Caco-2 (cell line): ENCODE results near the gene ARHGAP31. TPM values are rescaled to one million over a fixed set of nuclear protein-coding genes. Genes with fewer than 3 reads are reported as not detected.

Source experiments
- BruUV-seq: library from RNA; stranded (reverse); fragments of 400-500 nt; replicated peaks from 2 replicates; lab custom pipeline; 2021; lab: Mats Ljungman, UMichigan
- CTCF ChIA-PET: fragments of 300-600 bp; sonication (Branson Sonifier 250); formaldehyde crosslinking; loops from one replicate; lab custom pipeline; 2022; ENCODE audit warnings: antibody characterized with exemption; lab: Charles Lee
- POLR2A ChIA-PET: fragments of 300-600 bp; sonication (Branson Sonifier 250); formaldehyde crosslinking; loops from one replicate; lab custom pipeline; 2022; ENCODE audit warnings: antibody characterized with exemption; lab: Charles Lee
- DNase-seq, 2 experiments: peaks; one replicate each; pipeline versions ENCODE4 v3.0.0 to v3.0.0-alpha.2; 2020 to 2022
- H3K27me3 ChIP-seq: replicated peaks from 2 replicates; pipeline ENCODE4 v1.6.0; 2011; ENCODE audit warnings: low read length; ENCODE audit not compliant: control insufficient read depth, insufficient read depth
- H3K36me3 ChIP-seq: 2 replicates; pipeline ENCODE4 v1.5.1; 2011; ENCODE audit warnings: low read length; ENCODE audit not compliant: control insufficient read depth, insufficient read depth
- H3K4me1 ChIP-seq: fragments of 250-450 bp; sonication (Bioruptor Pico); 2 replicates; pipeline ENCODE4 v1.5.1; 2020; ENCODE audit warnings: mild to moderate bottlenecking
- H3K4me3 ChIP-seq: 2 replicates; pipeline ENCODE4 v1.5.1; 2011; ENCODE audit warnings: low read depth, mild to moderate bottlenecking, control low read depth, low read length
- H3K9me3 ChIP-seq: fragments of 250-450 bp; sonication (Bioruptor Pico); 2 replicates; pipeline ENCODE4 v1.5.1; 2020; ENCODE audit warnings: mild to moderate bottlenecking, moderate library complexity
- H3K27ac Mint-ChIP-seq: one replicate; pipeline ENCODE4 v1.8.0; 2022; ENCODE audit warnings: mixed read lengths; ENCODE audit not compliant: unreplicated experiment
- H3K27me3 Mint-ChIP-seq: one replicate; pipeline ENCODE4 v1.8.0; 2022; ENCODE audit warnings: mixed read lengths; ENCODE audit not compliant: insufficient read depth, unreplicated experiment
- H3K36me3 Mint-ChIP-seq: one replicate; pipeline ENCODE4 v1.8.0; 2022; ENCODE audit warnings: mild to moderate bottlenecking, mixed read lengths; ENCODE audit not compliant: insufficient read depth, unreplicated experiment
- H3K4me1 Mint-ChIP-seq: one replicate; pipeline ENCODE4 v1.8.0; 2022; ENCODE audit warnings: low read depth, mixed read lengths; ENCODE audit not compliant: unreplicated experiment
- H3K4me3 Mint-ChIP-seq: one replicate; pipeline ENCODE4 v1.8.0; 2022; ENCODE audit warnings: mild to moderate bottlenecking, moderate library complexity, mixed read lengths; ENCODE audit not compliant: unreplicated experiment
- H3K9me3 Mint-ChIP-seq: one replicate; pipeline ENCODE4 v1.8.0; 2022; ENCODE audit warnings: mixed read lengths; ENCODE audit not compliant: unreplicated experiment
- intact Hi-C: fragments of 100-400 bp; cut with micrococcal nuclease; formaldehyde crosslinking; loops from one replicate; pipeline ENCODE4 v1.10.0; 2022; ENCODE audit not compliant: unreplicated experiment
- total RNA-seq: library from RNA; stranded (reverse); gene quantifications from 2 replicates; pipeline ENCODE4 v1.2.3, GENCODE V29; 2022
- TF ChIP-seq, protein P1 (sequence below), 2 experiments: fragments of 200-600 bp in 1 of 2; IDR thresholded peaks; 1 replicate in 1 of 2; 2 replicates in 1 of 2; pipeline versions ENCODE4 v1.5.1 to v1.8.0; 2011 to 2022; ENCODE audit warnings: antibody characterized with exemption in 1 of 2, control low read depth in 1 of 2, inconsistent platforms in 1 of 2, low read depth in 1 of 2, low read length in 1 of 2, mild to moderate bottlenecking in 1 of 2, moderate library complexity in 1 of 2; ENCODE audit not compliant: insufficient read depth in 1 of 2, severe bottlenecking in 1 of 2, unreplicated experiment in 1 of 2

Gene ARHGAP31
- total RNA-seq, 1 experiment from 2014 or later: 0.25 TPM

DNA sequence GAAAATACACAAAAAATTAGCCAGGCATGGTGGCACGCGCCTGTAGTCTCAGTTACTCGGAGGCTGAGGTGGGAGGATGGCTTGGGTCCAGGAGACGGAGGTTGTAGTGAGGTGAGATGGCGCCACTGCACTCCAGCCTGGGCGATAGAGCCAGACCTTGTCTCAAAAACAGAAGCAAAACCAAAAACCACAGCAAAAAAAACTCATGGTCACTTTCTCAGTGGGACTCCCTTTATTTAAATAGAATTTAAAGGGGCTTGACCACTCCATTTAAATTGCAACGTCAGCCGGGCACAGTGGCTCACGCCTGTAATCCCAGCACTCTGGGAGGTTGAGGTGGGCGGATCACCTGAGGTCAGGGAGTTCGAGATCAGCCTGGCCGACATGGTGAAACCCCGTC, 32.8 kb downstream of the ARHGAP31 start:
- H3K9me3 Mint-ChIP-seq: no peaks in the 10 kb centered on the region
- intact Hi-C loops: no loop called here
- Histone ChIP-seq H3K27me3 (no peaks in the 10 kb centered on the region), H3K9me3 (no peaks in the 10 kb centered on the region), H3K4me1 (no peaks in the 10 kb centered on the region), H3K4me3 (no peak overlapping the region), H3K36me3 (no peaks in the 10 kb centered on the region)
- CTCF ChIA-PET: no interaction called here
- H3K36me3 Mint-ChIP-seq: no peaks in the 10 kb centered on the region
- TF ChIP-seq, protein P1, sequence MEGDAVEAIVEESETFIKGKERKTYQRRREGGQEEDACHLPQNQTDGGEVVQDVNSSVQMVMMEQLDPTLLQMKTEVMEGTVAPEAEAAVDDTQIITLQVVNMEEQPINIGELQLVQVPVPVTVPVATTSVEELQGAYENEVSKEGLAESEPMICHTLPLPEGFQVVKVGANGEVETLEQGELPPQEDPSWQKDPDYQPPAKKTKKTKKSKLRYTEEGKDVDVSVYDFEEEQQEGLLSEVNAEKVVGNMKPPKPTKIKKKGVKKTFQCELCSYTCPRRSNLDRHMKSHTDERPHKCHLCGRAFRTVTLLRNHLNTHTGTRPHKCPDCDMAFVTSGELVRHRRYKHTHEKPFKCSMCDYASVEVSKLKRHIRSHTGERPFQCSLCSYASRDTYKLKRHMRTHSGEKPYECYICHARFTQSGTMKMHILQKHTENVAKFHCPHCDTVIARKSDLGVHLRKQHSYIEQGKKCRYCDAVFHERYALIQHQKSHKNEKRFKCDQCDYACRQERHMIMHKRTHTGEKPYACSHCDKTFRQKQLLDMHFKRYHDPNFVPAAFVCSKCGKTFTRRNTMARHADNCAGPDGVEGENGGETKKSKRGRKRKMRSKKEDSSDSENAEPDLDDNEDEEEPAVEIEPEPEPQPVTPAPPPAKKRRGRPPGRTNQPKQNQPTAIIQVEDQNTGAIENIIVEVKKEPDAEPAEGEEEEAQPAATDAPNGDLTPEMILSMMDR (IDR thresholded peaks at IDR 0.05; ENCODE audit: insufficient read depth in 1 of 2, low read depth in 1 of 2, low read length in 1 of 2, severe bottlenecking in 1 of 2, unreplicated experiment in 1 of 2): no peak
- H3K27ac Mint-ChIP-seq: no peak overlapping the region
- no TSS peak for BruUV-seq
- no peak overlapping the region for H3K4me3 Mint-ChIP-seq
- POLR2A ChIA-PET: no interaction called here
- H3K4me1 Mint-ChIP-seq: no peaks in the 10 kb centered on the region
- no peaks in the 10 kb centered on the region for H3K27me3 Mint-ChIP-seq
- DNase-seq: no peak

DNA sequence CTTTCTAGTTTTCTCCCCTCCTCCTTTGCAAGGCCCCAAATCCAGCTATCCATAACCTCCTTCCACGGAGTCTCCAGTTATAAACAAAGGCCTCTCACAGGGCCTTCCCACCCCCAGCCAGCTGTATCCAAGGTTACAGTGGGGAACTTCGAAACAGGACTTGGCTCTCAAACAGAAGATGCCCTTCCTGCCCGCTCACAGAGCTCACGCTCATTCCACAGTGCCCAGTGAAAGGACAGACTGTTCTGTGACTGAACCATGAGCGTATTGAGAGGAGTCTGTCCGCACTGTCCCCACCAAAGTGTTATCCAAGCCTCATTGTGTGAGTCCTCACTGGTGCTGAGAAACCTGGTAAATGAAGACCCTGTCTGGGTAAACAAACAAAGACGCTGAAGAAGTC, 35.4 kb downstream of the ARHGAP31 start:
- Mint-ChIP-seq H3K9me3 (no peaks in the 10 kb centered on the region), H3K4me3 (no peak overlapping the region), H3K36me3 (no peaks in the 10 kb centered on the region), H3K27ac (no peak overlapping the region), H3K27me3 (no peaks in the 10 kb centered on the region), H3K4me1 (no peaks in the 10 kb centered on the region)
- BruUV-seq: no TSS peak
- ChIA-PET CTCF (no interaction called here), POLR2A (no interaction called here)
- Histone ChIP-seq H3K4me3 (no peak overlapping the region), H3K27me3 (no peaks in the 10 kb centered on the region), H3K36me3 (no peaks in the 10 kb centered on the region), H3K4me1 (no peaks in the 10 kb centered on the region), H3K9me3 (no peaks in the 10 kb centered on the region)
- DNase-seq: no peak
- TF ChIP-seq, protein P1 (IDR thresholded peaks at IDR 0.05; ENCODE audit: insufficient read depth in 1 of 2, low read depth in 1 of 2, low read length in 1 of 2, severe bottlenecking in 1 of 2, unreplicated experiment in 1 of 2): no peak
- intact Hi-C loops: no loop called here

DNA sequence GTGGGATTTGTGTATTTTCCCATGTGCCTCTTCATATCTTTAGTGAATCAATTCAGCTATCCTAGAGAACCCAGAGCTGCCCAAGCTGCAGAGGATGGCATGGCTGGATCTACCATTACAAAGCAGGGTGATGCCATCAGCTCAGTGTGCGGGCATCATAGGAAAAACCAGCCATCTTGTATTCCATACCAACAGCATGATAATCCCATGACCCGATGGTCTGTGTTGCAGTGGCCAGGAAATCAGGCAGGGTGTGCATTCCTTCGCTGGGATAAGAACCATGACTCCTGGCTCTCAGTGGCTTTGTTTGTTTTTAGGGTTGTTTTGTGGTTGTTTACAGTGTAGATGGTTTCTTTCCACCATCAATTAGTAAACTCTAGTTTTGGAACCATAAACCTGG, 36.0 kb downstream of the ARHGAP31 start:
- Histone ChIP-seq H3K36me3 (no peaks in the 10 kb centered on the region), H3K9me3 (no peaks in the 10 kb centered on the region), H3K4me3 (no peak overlapping the region), H3K4me1 (no peaks in the 10 kb centered on the region), H3K27me3 (no peaks in the 10 kb centered on the region)
- DNase-seq: no peak
- no TSS peak for BruUV-seq
- Mint-ChIP-seq H3K27ac (no peak overlapping the region), H3K27me3 (no peaks in the 10 kb centered on the region), H3K9me3 (no peaks in the 10 kb centered on the region), H3K36me3 (no peaks in the 10 kb centered on the region), H3K4me3 (no peak overlapping the region), H3K4me1 (no peaks in the 10 kb centered on the region)
- ChIA-PET CTCF (no interaction called here), POLR2A (no interaction called here)
- intact Hi-C loops: no loop called here
- TF ChIP-seq, protein P1 (IDR thresholded peaks at IDR 0.05; ENCODE audit: insufficient read depth in 1 of 2, low read depth in 1 of 2, low read length in 1 of 2, severe bottlenecking in 1 of 2, unreplicated experiment in 1 of 2): no peak
